HCT116 (cell line): ENCODE results near the gene NR2F1-AS1. TPM values are rescaled to one million over a fixed set of nuclear protein-coding genes. Genes with fewer than 3 reads are reported as not detected.

Experiments
- ATAC-seq: fragments of 200-7000 bp; cut with Tn5 transposase; 2 replicates; pipeline ENCODE4 v1.9.1; 2020; ENCODE audit warnings: mild to moderate bottlenecking, moderate library complexity
- BruUV-seq: library from RNA; stranded (reverse); fragments of 400-500 nt; replicated peaks from 2 replicates; lab custom pipeline; 2021; lab: Mats Ljungman, UMichigan
- CTCF ChIA-PET: fragments of 300-600 bp; sonication (Branson Sonifier 250); formaldehyde crosslinking; loops from one replicate; lab custom pipeline; 2021; ENCODE audit warnings: antibody characterized with exemption; lab: Charles Lee
- POLR2A ChIA-PET: fragments of 300-600, 350-600 bp; sonication (Branson Sonifier 250); formaldehyde crosslinking; loops from one replicate; lab custom pipeline; 2021; ENCODE audit warnings: antibody characterized with exemption; lab: Charles Lee
- RAD21 ChIA-PET, 2 experiments: fragments of 300-600 bp; sonication (Branson Sonifier 250); formaldehyde crosslinking; loops; one replicate each; lab custom pipeline; 2023; ENCODE audit warnings: low total read pairs in 2 of 2; ENCODE audit not compliant: uncharacterized antibody in 2 of 2, unreplicated experiment in 2 of 2, low non-redundant PET in 1 of 2; lab: Charles Lee
- DNase-seq: peaks from one replicate; pipeline ENCODE4 v3.0.0-alpha.2; 2010; ENCODE audit warnings: low read depth, low spot score
- H2AFZ ChIP-seq: fragments of 200-600 bp; shearing (Covaris generic), sonication (generic); 2 replicates; pipeline ENCODE4 v1.6.1; 2017; ENCODE audit warnings: low read depth, mixed run types, mixed read lengths, antibody characterized with exemption, low read length; ENCODE audit not compliant: poor library complexity, severe bottlenecking
- H3K27ac ChIP-seq: 2 replicates; pipeline ENCODE4 v1.5.1; 2012; ENCODE audit warnings: low read depth, low read length
- H3K27me3 ChIP-seq: fragments of 200-600 bp; sonication (generic); 2 replicates; pipeline ENCODE4 v1.6.1; 2016; ENCODE audit warnings: mixed run types, low read length, mixed read lengths; ENCODE audit not compliant: insufficient read depth
- H3K36me3 ChIP-seq, 2 experiments: fragments of 200-500 bp in 1 of 2; fragments of 200-600 bp in 1 of 2; sonication (Bioruptor generic) in 1 of 2; sonication (generic) in 1 of 2; 2 replicates each; pipeline versions ENCODE4 v1.5.1 to v1.6.1; 2014 to 2016; ENCODE audit warnings: low read length in 2 of 2, inconsistent platforms in 1 of 2, mixed read lengths in 1 of 2, mixed run types in 1 of 2; ENCODE audit not compliant: insufficient read depth in 2 of 2, control insufficient read depth in 1 of 2
- H3K4me1 ChIP-seq, 2 experiments: fragments of 200-600 bp in 1 of 2; sonication (generic) in 1 of 2; 2 replicates each; pipeline versions ENCODE4 v1.5.1 to v1.6.1; 2012 to 2017; ENCODE audit warnings: low read length in 2 of 2, inconsistent platforms in 1 of 2, mild to moderate bottlenecking in 1 of 2, mixed read lengths in 1 of 2, mixed run types in 1 of 2, moderate library complexity in 1 of 2; ENCODE audit not compliant: insufficient read depth in 2 of 2, control insufficient read depth in 1 of 2
- H3K4me2 ChIP-seq: fragments of 200-600 bp; sonication (generic); 2 replicates; pipeline ENCODE4 v1.6.1; 2017; ENCODE audit warnings: mixed run types, low read length, mixed read lengths
- H3K4me3 ChIP-seq, 2 experiments: fragments of 200-600 bp in 1 of 2; sonication (generic) in 1 of 2; replicated peaks in 1 of 2; 2 replicates each; pipeline ENCODE4 v1.5.1; 2011 to 2016; ENCODE audit warnings: low read length in 2 of 2, control low read depth in 1 of 2, low read depth in 1 of 2, mild to moderate bottlenecking in 1 of 2, mixed read lengths in 1 of 2, mixed run types in 1 of 2
- H3K79me2 ChIP-seq: fragments of 200-600 bp; sonication (generic); 2 replicates; pipeline ENCODE4 v1.6.1; 2017; ENCODE audit warnings: mild to moderate bottlenecking, mixed run types, low read length, moderate library complexity, mixed read lengths; ENCODE audit not compliant: insufficient read depth
- H3K9ac ChIP-seq: fragments of 200-600 bp; sonication (generic); 2 replicates; pipeline ENCODE4 v1.6.1; 2016; ENCODE audit warnings: low read length, mixed read lengths
- H3K9me2 ChIP-seq: fragments of 200-600 bp; sonication (generic), shearing (Covaris generic); 2 replicates; pipeline ENCODE4 v1.6.1; 2017; ENCODE audit warnings: mixed run types, mild to moderate bottlenecking, moderate library complexity; ENCODE audit not compliant: insufficient read depth
- H3K9me3 ChIP-seq, 2 experiments: fragments of 200-500 bp in 1 of 2; fragments of 200-600 bp in 1 of 2; sonication (Bioruptor generic) in 1 of 2; sonication (generic) in 1 of 2; 2 replicates each; pipeline ENCODE4 v1.6.1; 2014 to 2017; ENCODE audit warnings: low read length in 2 of 2, mixed read lengths in 2 of 2, inconsistent platforms in 1 of 2, low read depth in 1 of 2, mild to moderate bottlenecking in 1 of 2, mixed run types in 1 of 2, moderate library complexity in 1 of 2; ENCODE audit not compliant: control insufficient read depth in 1 of 2, insufficient read depth in 1 of 2
- H4K20me1 ChIP-seq: fragments of 200-600 bp; sonication (generic), shearing (Covaris generic); 2 replicates; pipeline ENCODE4 v1.6.1; 2017; ENCODE audit warnings: mixed run types, mild to moderate bottlenecking, moderate library complexity; ENCODE audit not compliant: insufficient read depth
- CBX3 ChIP-seq: IDR thresholded peaks from 2 replicates; pipeline ENCODE4 v1.6.1; 2012; ENCODE audit warnings: low read depth
- EGR1 ChIP-seq: IDR thresholded peaks from 2 replicates; pipeline ENCODE4 v1.6.1; 2012; ENCODE audit warnings: low read depth
- ELF1 ChIP-seq: IDR thresholded peaks from 2 replicates; pipeline ENCODE4 v1.6.1; 2012; ENCODE audit warnings: low read depth, borderline replicate concordance
- FOSL1 ChIP-seq: IDR thresholded peaks from 2 replicates; pipeline ENCODE4 v1.6.1; 2012; ENCODE audit warnings: low read depth
- POLR2A ChIP-seq: IDR thresholded peaks from 2 replicates; pipeline ENCODE4 v1.7.0; 2011; ENCODE audit warnings: borderline replicate concordance; ENCODE audit not compliant: insufficient read depth, insufficient read length; ENCODE audit errors: extremely low read depth
- POLR2AphosphoS5 ChIP-seq: IDR thresholded peaks from 2 replicates; pipeline ENCODE4 v1.6.1; 2011; ENCODE audit warnings: mild to moderate bottlenecking, low read depth, low read length, moderate library complexity
- RAD21 ChIP-seq: IDR thresholded peaks from 2 replicates; pipeline ENCODE4 v1.6.1; 2012; ENCODE audit warnings: low read depth, mild to moderate bottlenecking
- SIN3A ChIP-seq: IDR thresholded peaks from 2 replicates; pipeline ENCODE4 v1.6.1; 2012; ENCODE audit warnings: low read depth
- SP1 ChIP-seq: IDR thresholded peaks from 2 replicates; pipeline ENCODE4 v1.6.1; 2012; ENCODE audit warnings: low read depth
- SRF ChIP-seq: IDR thresholded peaks from 2 replicates; pipeline ENCODE4 v1.6.1; 2012; ENCODE audit warnings: low read depth
- YY1 ChIP-seq: IDR thresholded peaks from 2 replicates; pipeline ENCODE4 v1.6.1; 2011; ENCODE audit warnings: low read length, low read depth, moderate library complexity, mild to moderate bottlenecking; ENCODE audit not compliant: insufficient replicate concordance; ENCODE audit errors: extremely low read depth
- ZFX ChIP-seq: fragments of 450-650 bp; IDR thresholded peaks from 2 replicates; pipeline ENCODE4 v1.6.1; 2017
- intact Hi-C: fragments of 100-400 bp; cut with micrococcal nuclease; formaldehyde crosslinking; loops from 2 replicates; pipeline ENCODE4 v1.10.0; 2022
- total RNA-seq: library from RNA; stranded (reverse); gene quantifications from one replicate; pipeline ENCODE4 v1.2.1, GENCODE V29; 2021; ENCODE audit not compliant: unreplicated experiment
- TF ChIP-seq, protein P1 (sequence below): IDR thresholded peaks from 2 replicates; pipeline ENCODE4 v1.6.1; 2012
- TF ChIP-seq, protein P2 (sequence below): IDR thresholded peaks from 2 replicates; pipeline ENCODE4 v1.6.1; 2012
- TF ChIP-seq, protein P3 (sequence below), 3 experiments: fragments of 200-600 bp in 1 of 3; sonication (generic) in 1 of 3; IDR thresholded peaks in 2 of 3; conservative IDR thresholded peaks in 1 of 3; 2 replicates each; pipeline ENCODE4 v1.5.1; 2012 to 2017; ENCODE audit warnings: low read depth in 2 of 3, low read length in 2 of 3, antibody characterized with exemption in 1 of 3, borderline replicate concordance in 1 of 3, control low read depth in 1 of 3, mild to moderate bottlenecking in 1 of 3, mixed read lengths in 1 of 3, mixed run types in 1 of 3, moderate library complexity in 1 of 3; ENCODE audit not compliant: insufficient read depth in 1 of 3
- TF ChIP-seq, protein P4 (sequence below): IDR thresholded peaks from 2 replicates; pipeline ENCODE4 v1.6.1; 2011; ENCODE audit warnings: mild to moderate bottlenecking, low read length, moderate library complexity; ENCODE audit not compliant: insufficient replicate concordance; ENCODE audit errors: extremely low read depth
- TF ChIP-seq, protein P5 (sequence below): IDR thresholded peaks from 2 replicates; pipeline ENCODE4 v1.6.1; 2012; ENCODE audit warnings: low read depth

Gene NR2F1-AS1
- total RNA-seq, 1 experiment from 2014 or later = 20.1 TPM

DNA sequence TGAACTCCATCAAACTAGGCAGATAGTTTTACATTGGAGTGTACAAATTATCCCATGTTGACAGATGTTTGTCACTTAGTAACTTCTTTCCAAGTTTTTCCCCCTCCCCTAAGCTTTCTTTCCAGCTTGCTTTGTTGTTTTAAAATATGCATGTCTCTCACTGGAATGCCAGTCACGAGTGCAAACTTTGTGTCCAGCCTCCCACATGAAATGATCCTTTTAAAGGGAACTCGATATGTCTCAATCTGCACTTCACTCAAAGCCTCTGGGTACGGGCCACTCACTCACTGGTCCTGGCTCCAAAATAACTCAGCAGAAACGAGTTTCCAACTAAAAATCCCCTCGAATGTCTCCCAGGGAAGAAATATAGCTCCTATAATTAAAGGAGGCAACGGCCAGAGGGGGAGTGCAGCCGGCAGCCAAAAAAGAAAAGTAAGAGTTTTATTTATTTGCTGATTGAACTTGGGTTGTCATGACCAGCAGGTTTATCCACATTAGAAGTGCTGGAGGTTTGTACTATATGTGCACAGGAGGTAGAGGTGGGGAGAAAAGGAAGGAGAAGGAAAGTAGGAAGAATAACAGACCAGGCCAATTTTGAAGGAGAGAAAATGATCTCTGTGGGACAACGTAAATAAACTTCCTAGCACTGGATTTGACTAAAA lies 19.5 kb upstream of the NR2F1-AS1 start:
- DNase-seq (no peak), ATAC-seq (no peak)
- no peak overlapping the region for H3K9ac ChIP-seq
- ChIA-PET RAD21 (no interaction called here), CTCF (interaction anchor here (0.8 kb wide), 1 partner anchor 201 kb away, joined by 3 read pairs; no protein-coding TSS in a partner anchor), POLR2A (no interaction called here)
- H3K9me2 ChIP-seq = no peaks in the 10 kb centered on the region
- no peaks in the 10 kb centered on the region for H3K9me3 ChIP-seq
- no peak overlapping the region for H3K4me2 ChIP-seq
- no peaks in the 10 kb centered on the region for H3K79me2 ChIP-seq
- H3K27ac ChIP-seq = no peak overlapping the region
- intact Hi-C loops = loop anchor here (10.0 kb wide), 2 partner anchors 294 to 1254 kb away; no protein-coding TSS in a partner anchor
- H2AFZ ChIP-seq = no peak overlapping the region
- H3K4me3 ChIP-seq = no peak overlapping the region
- H3K36me3 ChIP-seq = no peaks in the 10 kb centered on the region
- TF ChIP-seq YY1 = no peak
- TF ChIP-seq EGR1 = no peak
- no peak for TF ChIP-seq POLR2A
- TF ChIP-seq, protein P1, sequence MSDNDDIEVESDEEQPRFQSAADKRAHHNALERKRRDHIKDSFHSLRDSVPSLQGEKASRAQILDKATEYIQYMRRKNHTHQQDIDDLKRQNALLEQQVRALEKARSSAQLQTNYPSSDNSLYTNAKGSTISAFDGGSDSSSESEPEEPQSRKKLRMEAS = no peak
- no peak for TF ChIP-seq ZFX
- TF ChIP-seq, protein P2, sequence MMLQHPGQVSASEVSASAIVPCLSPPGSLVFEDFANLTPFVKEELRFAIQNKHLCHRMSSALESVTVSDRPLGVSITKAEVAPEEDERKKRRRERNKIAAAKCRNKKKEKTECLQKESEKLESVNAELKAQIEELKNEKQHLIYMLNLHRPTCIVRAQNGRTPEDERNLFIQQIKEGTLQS = no peak
- TF ChIP-seq ELF1 = no peak
- no peak for TF ChIP-seq FOSL1
- TF ChIP-seq CBX3 = no peak
- no peak for TF ChIP-seq SRF
- TF ChIP-seq SP1 = no peak
- TF ChIP-seq, protein P3, sequence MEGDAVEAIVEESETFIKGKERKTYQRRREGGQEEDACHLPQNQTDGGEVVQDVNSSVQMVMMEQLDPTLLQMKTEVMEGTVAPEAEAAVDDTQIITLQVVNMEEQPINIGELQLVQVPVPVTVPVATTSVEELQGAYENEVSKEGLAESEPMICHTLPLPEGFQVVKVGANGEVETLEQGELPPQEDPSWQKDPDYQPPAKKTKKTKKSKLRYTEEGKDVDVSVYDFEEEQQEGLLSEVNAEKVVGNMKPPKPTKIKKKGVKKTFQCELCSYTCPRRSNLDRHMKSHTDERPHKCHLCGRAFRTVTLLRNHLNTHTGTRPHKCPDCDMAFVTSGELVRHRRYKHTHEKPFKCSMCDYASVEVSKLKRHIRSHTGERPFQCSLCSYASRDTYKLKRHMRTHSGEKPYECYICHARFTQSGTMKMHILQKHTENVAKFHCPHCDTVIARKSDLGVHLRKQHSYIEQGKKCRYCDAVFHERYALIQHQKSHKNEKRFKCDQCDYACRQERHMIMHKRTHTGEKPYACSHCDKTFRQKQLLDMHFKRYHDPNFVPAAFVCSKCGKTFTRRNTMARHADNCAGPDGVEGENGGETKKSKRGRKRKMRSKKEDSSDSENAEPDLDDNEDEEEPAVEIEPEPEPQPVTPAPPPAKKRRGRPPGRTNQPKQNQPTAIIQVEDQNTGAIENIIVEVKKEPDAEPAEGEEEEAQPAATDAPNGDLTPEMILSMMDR (IDR thresholded peaks at IDR 0.05 in 2 of 3, conservative IDR thresholded peaks at IDR 0.05 in 1 of 3; ENCODE audit: borderline replicate concordance in 1 of 3, insufficient read depth in 1 of 3, low read depth in 2 of 3, low read length in 2 of 3) = no peak
- TF ChIP-seq, protein P4, sequence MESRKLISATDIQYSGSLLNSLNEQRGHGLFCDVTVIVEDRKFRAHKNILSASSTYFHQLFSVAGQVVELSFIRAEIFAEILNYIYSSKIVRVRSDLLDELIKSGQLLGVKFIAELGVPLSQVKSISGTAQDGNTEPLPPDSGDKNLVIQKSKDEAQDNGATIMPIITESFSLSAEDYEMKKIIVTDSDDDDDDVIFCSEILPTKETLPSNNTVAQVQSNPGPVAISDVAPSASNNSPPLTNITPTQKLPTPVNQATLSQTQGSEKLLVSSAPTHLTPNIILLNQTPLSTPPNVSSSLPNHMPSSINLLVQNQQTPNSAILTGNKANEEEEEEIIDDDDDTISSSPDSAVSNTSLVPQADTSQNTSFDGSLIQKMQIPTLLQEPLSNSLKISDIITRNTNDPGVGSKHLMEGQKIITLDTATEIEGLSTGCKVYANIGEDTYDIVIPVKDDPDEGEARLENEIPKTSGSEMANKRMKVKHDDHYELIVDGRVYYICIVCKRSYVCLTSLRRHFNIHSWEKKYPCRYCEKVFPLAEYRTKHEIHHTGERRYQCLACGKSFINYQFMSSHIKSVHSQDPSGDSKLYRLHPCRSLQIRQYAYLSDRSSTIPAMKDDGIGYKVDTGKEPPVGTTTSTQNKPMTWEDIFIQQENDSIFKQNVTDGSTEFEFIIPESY = no peak
- TF ChIP-seq RAD21 = no peak
- TF ChIP-seq, protein P5, sequence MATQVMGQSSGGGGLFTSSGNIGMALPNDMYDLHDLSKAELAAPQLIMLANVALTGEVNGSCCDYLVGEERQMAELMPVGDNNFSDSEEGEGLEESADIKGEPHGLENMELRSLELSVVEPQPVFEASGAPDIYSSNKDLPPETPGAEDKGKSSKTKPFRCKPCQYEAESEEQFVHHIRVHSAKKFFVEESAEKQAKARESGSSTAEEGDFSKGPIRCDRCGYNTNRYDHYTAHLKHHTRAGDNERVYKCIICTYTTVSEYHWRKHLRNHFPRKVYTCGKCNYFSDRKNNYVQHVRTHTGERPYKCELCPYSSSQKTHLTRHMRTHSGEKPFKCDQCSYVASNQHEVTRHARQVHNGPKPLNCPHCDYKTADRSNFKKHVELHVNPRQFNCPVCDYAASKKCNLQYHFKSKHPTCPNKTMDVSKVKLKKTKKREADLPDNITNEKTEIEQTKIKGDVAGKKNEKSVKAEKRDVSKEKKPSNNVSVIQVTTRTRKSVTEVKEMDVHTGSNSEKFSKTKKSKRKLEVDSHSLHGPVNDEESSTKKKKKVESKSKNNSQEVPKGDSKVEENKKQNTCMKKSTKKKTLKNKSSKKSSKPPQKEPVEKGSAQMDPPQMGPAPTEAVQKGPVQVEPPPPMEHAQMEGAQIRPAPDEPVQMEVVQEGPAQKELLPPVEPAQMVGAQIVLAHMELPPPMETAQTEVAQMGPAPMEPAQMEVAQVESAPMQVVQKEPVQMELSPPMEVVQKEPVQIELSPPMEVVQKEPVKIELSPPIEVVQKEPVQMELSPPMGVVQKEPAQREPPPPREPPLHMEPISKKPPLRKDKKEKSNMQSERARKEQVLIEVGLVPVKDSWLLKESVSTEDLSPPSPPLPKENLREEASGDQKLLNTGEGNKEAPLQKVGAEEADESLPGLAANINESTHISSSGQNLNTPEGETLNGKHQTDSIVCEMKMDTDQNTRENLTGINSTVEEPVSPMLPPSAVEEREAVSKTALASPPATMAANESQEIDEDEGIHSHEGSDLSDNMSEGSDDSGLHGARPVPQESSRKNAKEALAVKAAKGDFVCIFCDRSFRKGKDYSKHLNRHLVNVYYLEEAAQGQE = no peak
- TF ChIP-seq POLR2AphosphoS5 = no peak
- no peak for TF ChIP-seq SIN3A
- no TSS peak for BruUV-seq
- peaks cover 4% of the 10 kb centered on the region; the same call in 1 of the 2 replicates for H3K27me3 ChIP-seq
- H4K20me1 ChIP-seq = no peaks in the 10 kb centered on the region
- peaks cover 15 to 17% of the 10 kb centered on the region in 2 experiments for H3K4me1 ChIP-seq
